Spleen (tissue), 11 donors: Measurements from ENCODE around the gene RPL13A. TPM values are rescaled to one million over a fixed set of nuclear protein-coding genes. Genes with fewer than 3 reads are reported as not detected.
"Not testable (repeated sequence)": the region's sequence is repeated elsewhere in the genome, so short reads cannot be mapped to it uniquely, and the experiment has no call there.

Experiments used
- DNase-seq: peaks from one replicate; pipeline ENCODE4 v3.0.0-alpha.2; 2020
- H3K27ac ChIP-seq, 8 donors: fragments of 200-600 bp; sonication (generic) in 7 of 8; 1 replicate in 4 of 8; 2 replicates in 4 of 8; pipeline versions ENCODE4 v1.5.0 to v1.8.0; 2016 to 2021; ENCODE audit warnings: inconsistent platforms in 4 of 8, mild to moderate bottlenecking in 4 of 8, moderate library complexity in 1 of 8
- H3K27me3 ChIP-seq, 7 donors: fragments of 200-600 bp; sonication (generic) in 6 of 7; replicated peaks in 1 of 7; 1 replicate in 4 of 7; 2 replicates in 3 of 7; pipeline versions ENCODE4 v1.5.0 to v1.8.0; 2016 to 2021; ENCODE audit warnings: inconsistent platforms in 3 of 7, mild to moderate bottlenecking in 1 of 7
- H3K36me3 ChIP-seq, 6 donors: fragments of 200-600 bp; sonication (generic) in 5 of 6; 1 replicate in 4 of 6; 2 replicates in 2 of 6; pipeline versions ENCODE4 v1.5.0 to v1.8.0; 2016 to 2021; ENCODE audit warnings: inconsistent platforms in 2 of 6
- H3K4me1 ChIP-seq, 6 donors: fragments of 200-600 bp; sonication (generic) in 5 of 6; 1 replicate in 3 of 6; 2 replicates in 3 of 6; pipeline versions ENCODE4 v1.5.0 to v1.8.0; 2016 to 2021; ENCODE audit warnings: inconsistent platforms in 3 of 6
- H3K4me3 ChIP-seq, 8 donors: fragments of 200-600 bp; sonication (generic) in 7 of 8; 1 replicate in 4 of 8; 2 replicates in 4 of 8; pipeline versions ENCODE4 v1.5.0 to v1.8.0; 2016 to 2021; ENCODE audit warnings: inconsistent platforms in 4 of 8, mild to moderate bottlenecking in 4 of 8, moderate library complexity in 2 of 8
- H3K9me3 ChIP-seq, 8 donors: fragments of 200-600 bp; sonication (generic) in 7 of 8; 1 replicate in 4 of 8; 2 replicates in 4 of 8; pipeline versions ENCODE4 v1.5.0 to v1.8.0; 2016 to 2021; ENCODE audit warnings: inconsistent platforms in 4 of 8
- POLR2A ChIP-seq, 3 donors: fragments of 450-650 bp; IDR thresholded peaks; one replicate each; pipeline ENCODE4 v1.5.1; 2017; ENCODE audit warnings: antibody characterized with exemption in 3 of 3, mild to moderate bottlenecking in 1 of 3
- POLR2AphosphoS5 ChIP-seq, 3 donors: sonication (generic); formaldehyde crosslinking; IDR thresholded peaks; one replicate each; pipeline ENCODE4 v1.5.1; 2017; ENCODE audit warnings: antibody characterized with exemption in 3 of 3
- WGBS, 5 donors: extraction: QIAGEN DNeasy Blood & Tissue Kit in 3 of 5; methylation state at CpG; one replicate each; pipeline versions ENCODE4 v1.1.5 to v1.1.7; 2013 to 2018; 5-methylcytosine and 5-hydroxymethylcytosine counted together
- intact Hi-C: fragments of 100-400 bp; cut with DNase I; formaldehyde crosslinking; loops from one replicate; pipeline ENCODE4 v1.15.0; 2023; ENCODE audit warnings: low total_unique reads
- polyA plus RNA-seq, 3 donors: library from polyadenylated mRNA; stranded (reverse); fragments of 200-250 nt; gene quantifications; one replicate each; pipeline ENCODE4 v1.2.1, GENCODE V29; 2013
- total RNA-seq, 7 donors: library from RNA; depleted of rRNA in 3 of 7; stranded (reverse); fragments of >200 nt in 3 of 7; fragmentation: NEBNext Ultra II Directional in 4 of 7; extraction: Animal tissue kit (Norgen Biotek cat#: 25700) in 4 of 7; gene quantifications; one replicate each; pipeline versions ENCODE4 v1.1.0 to v1.2.1, GENCODE V29; 2016 to 2021
- TF ChIP-seq, protein P1 (sequence below), 11 experiments: fragments of 200-600 bp in 7 of 11; fragments of 450-650 bp in 4 of 11; sonication (generic) in 4 of 11; IDR thresholded peaks in 8 of 11; conservative IDR thresholded peaks in 3 of 11; 1 replicate in 7 of 11; 2 replicates in 4 of 11; pipeline versions ENCODE4 v1.4.0 to v1.8.0; 2016 to 2021; ENCODE audit warnings: antibody characterized with exemption in 11 of 11, inconsistent platforms in 4 of 11, mild to moderate bottlenecking in 1 of 11
- donor health status: healthy with polysubstance abuse.
- donor health status: DM: no; HTN: no; CAD: no; lungs with moderate emphysema.
- donor health status: DM: no; HTN: no; CAD: no.
- donor health status: Bipolar disorder and iron deficiency.
- donor health status: healthy.
- donor health status: DM: no; HTN: no; CAD: no.
- donor health status: DM: yes; HTN: yes; CAD: no.

The RPL13A gene
- total and polyA plus RNA-seq, 10 donors: 2,521 to 7,408 (median 3,003) TPM

DNA sequence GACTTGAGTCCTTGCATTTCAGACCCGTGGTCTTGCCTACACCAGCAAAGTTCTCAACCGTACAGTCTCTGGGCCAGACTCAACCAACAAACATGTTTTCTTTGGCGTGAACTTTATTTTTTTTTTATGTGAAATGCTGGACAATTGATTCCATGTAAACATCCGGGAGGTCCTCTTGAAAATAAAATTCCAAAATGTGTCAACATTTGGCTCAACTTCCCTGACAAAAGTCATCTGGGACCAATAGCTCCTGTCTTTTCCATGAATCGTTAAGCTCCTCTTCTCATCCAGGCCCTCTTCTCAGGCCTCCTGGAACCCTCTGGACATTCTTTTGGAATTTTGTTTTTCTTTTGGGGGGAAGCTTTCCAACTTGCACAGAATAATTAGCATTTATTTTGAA lies 31.6 kb upstream of the RPL13A start:
- H3K27ac ChIP-seq: peak overlapping the region in 7 of 8 donors; percentile 19 to 97 (median 32)
- TF ChIP-seq, protein P1, sequence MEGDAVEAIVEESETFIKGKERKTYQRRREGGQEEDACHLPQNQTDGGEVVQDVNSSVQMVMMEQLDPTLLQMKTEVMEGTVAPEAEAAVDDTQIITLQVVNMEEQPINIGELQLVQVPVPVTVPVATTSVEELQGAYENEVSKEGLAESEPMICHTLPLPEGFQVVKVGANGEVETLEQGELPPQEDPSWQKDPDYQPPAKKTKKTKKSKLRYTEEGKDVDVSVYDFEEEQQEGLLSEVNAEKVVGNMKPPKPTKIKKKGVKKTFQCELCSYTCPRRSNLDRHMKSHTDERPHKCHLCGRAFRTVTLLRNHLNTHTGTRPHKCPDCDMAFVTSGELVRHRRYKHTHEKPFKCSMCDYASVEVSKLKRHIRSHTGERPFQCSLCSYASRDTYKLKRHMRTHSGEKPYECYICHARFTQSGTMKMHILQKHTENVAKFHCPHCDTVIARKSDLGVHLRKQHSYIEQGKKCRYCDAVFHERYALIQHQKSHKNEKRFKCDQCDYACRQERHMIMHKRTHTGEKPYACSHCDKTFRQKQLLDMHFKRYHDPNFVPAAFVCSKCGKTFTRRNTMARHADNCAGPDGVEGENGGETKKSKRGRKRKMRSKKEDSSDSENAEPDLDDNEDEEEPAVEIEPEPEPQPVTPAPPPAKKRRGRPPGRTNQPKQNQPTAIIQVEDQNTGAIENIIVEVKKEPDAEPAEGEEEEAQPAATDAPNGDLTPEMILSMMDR (IDR thresholded peaks at IDR 0.05 in 8 of 11, conservative IDR thresholded peaks at IDR 0.05 in 3 of 11): no peak
- TF ChIP-seq POLR2AphosphoS5 (IDR thresholded peaks at IDR 0.05) (no peak), POLR2A (IDR thresholded peaks at IDR 0.05) (no peak)
- H3K9me3 ChIP-seq: no peaks in the 10 kb centered on the region
- intact Hi-C loops: no loop called here
- WGBS, 5 donors: 73 to 86% (median 83%) methylated on average over 5 of the region's 5 CpGs
- DNase-seq: no peak
- H3K4me3 ChIP-seq: no peak overlapping the region
- H3K4me1 ChIP-seq: peaks cover 13 to 75% (median 36%) of the 10 kb centered on the region in 6 donors
- H3K36me3 ChIP-seq: peaks cover 0 to 51% (median 17%) of the 10 kb centered on the region in 6 donors
- H3K27me3 ChIP-seq: no peaks in the 10 kb centered on the region

- Histone ChIP-seq H3K4me3 (no peak overlapping the region), H3K27ac (peak overlapping the region in 7 of 8 donors; percentile 2 to 97 (median 29)), H3K9me3 (no peaks in the 10 kb centered on the region), H3K27me3 (no peaks in the 10 kb centered on the region), H3K4me1 (peaks cover 12 to 70% (median 35%) of the 10 kb centered on the region in 6 donors), H3K36me3 (peaks cover 0 to 52% (median 18%) of the 10 kb centered on the region in 6 donors)
- intact Hi-C loops: no loop called here
- 74 to 88% (median 86%) methylated on average over 5 of the region's 5 CpGs for WGBS, 5 donors
- TF ChIP-seq, protein P1 (IDR thresholded peaks at IDR 0.05 in 8 of 11, conservative IDR thresholded peaks at IDR 0.05 in 3 of 11): no peak
- no peak for TF ChIP-seq POLR2AphosphoS5 (IDR thresholded peaks at IDR 0.05)
- TF ChIP-seq POLR2A (IDR thresholded peaks at IDR 0.05): no peak
- no peak for DNase-seq
Observed at GRCh38 chr19:49456326-49456725, 31.1 kb upstream of the RPL13A start.

DNA sequence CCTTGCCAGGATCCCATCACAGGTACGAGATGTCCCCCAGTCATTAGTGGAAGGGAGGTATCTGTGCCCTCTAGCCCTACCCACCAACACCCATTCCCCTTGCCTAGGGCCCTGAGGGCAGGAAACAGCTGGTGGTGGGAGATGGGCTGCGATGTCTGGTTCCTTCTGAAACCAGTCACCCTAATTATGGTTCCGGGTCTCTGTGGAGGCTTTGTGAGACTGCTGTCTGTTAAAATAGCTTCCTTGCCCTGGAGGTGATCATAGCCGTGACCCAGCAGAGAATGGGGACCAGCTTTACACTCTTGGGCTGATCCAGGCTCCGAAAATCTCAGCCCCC lies 28.9 kb upstream of the RPL13A start:
- peak overlapping the region; percentile 27 to 97 (median 72) for H3K27ac ChIP-seq
- 61 to 78% (median 73%) methylated on average over 5 of the region's 5 CpGs for WGBS, 5 donors
- DNase-seq: no peak
- no peak overlapping the region for H3K4me3 ChIP-seq
- H3K4me1 ChIP-seq: peaks cover 12 to 57% (median 25%) of the 10 kb centered on the region in 6 donors
- intact Hi-C loops: no loop called here
- H3K36me3 ChIP-seq: peaks cover 0 to 66% (median 27%) of the 10 kb centered on the region in 6 donors
- no peak for TF ChIP-seq POLR2A (IDR thresholded peaks at IDR 0.05)
- TF ChIP-seq, protein P1 (IDR thresholded peaks at IDR 0.05 in 8 of 11, conservative IDR thresholded peaks at IDR 0.05 in 3 of 11): no peak
- no peak for TF ChIP-seq POLR2AphosphoS5 (IDR thresholded peaks at IDR 0.05)
- H3K27me3 ChIP-seq: no peaks in the 10 kb centered on the region
- no peaks in the 10 kb centered on the region for H3K9me3 ChIP-seq

DNA sequence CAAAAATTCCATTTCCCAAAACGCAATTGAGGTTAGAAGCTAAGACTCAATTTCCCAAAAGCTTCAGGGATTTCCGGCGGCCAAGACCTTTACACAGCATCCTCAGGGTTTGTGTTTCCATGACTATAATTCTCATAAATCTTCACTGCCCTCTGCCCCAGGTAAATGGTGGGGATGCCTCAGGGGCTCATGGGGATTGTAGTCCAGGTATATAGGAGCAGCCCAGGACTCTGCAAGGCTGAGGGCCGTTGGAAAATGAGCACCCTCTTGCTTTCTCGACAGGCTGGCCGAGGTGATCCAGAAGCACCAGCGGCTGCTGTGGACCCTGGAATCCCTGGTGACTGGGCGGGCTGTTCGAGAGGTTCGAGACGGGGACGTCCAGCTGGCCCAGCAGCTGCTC lies 28.0 kb upstream of the RPL13A start:
- no peaks in the 10 kb centered on the region for H3K27me3 ChIP-seq
- 77 to 96% (median 91%) methylated on average over 6 to 12 of the region's 12 CpGs for WGBS, 5 donors
- intact Hi-C loops: no loop called here
- H3K27ac ChIP-seq: peak overlapping the region in 1 of 8 donors; percentile 80
- H3K36me3 ChIP-seq: peaks cover 0 to 74% (median 34%) of the 10 kb centered on the region in 6 donors
- H3K4me3 ChIP-seq: no peak overlapping the region
- DNase-seq: no peak
- H3K9me3 ChIP-seq: no peaks in the 10 kb centered on the region
- TF ChIP-seq, protein P1 (IDR thresholded peaks at IDR 0.05 in 8 of 11, conservative IDR thresholded peaks at IDR 0.05 in 3 of 11): no peak
- TF ChIP-seq POLR2AphosphoS5 (IDR thresholded peaks at IDR 0.05): no peak
- TF ChIP-seq POLR2A (IDR thresholded peaks at IDR 0.05): no peak
- H3K4me1 ChIP-seq: peaks cover 6 to 56% (median 18%) of the 10 kb centered on the region in 6 donors

DNA sequence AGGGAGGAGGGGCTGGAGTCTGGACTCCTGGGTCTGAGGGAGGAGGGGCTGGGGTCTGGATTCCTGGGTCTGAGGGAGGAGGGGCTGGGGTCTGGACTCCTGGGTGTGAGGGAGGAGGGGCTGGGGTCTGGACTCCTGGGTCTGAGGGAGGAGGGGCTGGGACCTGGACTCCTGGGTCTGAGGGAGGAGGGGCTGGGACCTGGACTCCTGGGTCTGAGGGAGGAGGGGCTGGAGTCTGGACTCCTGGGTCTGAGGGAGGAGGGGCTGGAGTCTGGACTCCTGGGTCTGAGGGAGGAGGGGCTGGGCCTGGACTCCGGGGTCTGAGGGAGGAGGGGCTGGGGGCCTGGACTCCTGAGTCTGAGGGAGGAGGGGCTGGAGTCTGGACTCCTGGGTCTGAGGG lies 26.3 kb upstream of the RPL13A start:
- H3K4me3 ChIP-seq, DNase-seq, intact Hi-C loops, H3K9me3 ChIP-seq, H3K27ac ChIP-seq, H3K27me3 ChIP-seq: not testable (repeated sequence)
- WGBS, 5 donors: 0% methylated on average over 1 of the region's 1 CpG; no CpG with 5 or more reads in 3 of the 5 donors
- peaks cover 0 to 84% (median 47%) of the 10 kb centered on the region in 6 donors for H3K36me3 ChIP-seq
- H3K4me1 ChIP-seq: peaks cover 4 to 41% (median 12%) of the 10 kb centered on the region in 6 donors
